Activated naive CD8-positive, alpha-beta T cell treated with anti-CD3 and anti-CD28 coated beads, Interleukin-2, amount 10 ng/mL, durations not matched to agents 7 days and 5 days (primary cell): ENCODE measurements around the gene PRSS21. TPM values are rescaled to one million over a fixed set of nuclear protein-coding genes. Genes with fewer than 3 reads are reported as not detected.
A peak's percentile ranks its signal among the peaks of the same experiment; 100 is the strongest.

Experiments
- ATAC-seq: fragments of 150-1000 bp; cut with Tn5 transposase; one replicate; pipeline ENCODE4 v1.10.0; 2021; ENCODE audit warnings: low read depth, moderate library complexity
- POLR2A ChIA-PET: fragments of 350-600 bp; sonication (Branson Sonifier 250); formaldehyde crosslinking; loops from one replicate; lab custom pipeline; 2021; ENCODE audit warnings: antibody characterized with exemption; lab: Charles Lee
- DNase-seq: peaks from one replicate; pipeline ENCODE4 v3.0.0; 2021
- H3K27ac Mint-ChIP-seq: one replicate; pipeline ENCODE4 v1.8.0; 2022; ENCODE audit warnings: mild to moderate bottlenecking, mixed read lengths
- H3K27me3 Mint-ChIP-seq: one replicate; pipeline ENCODE4 v1.8.0; 2022; ENCODE audit warnings: mild to moderate bottlenecking, moderate library complexity, mixed read lengths
- H3K36me3 Mint-ChIP-seq: one replicate; pipeline ENCODE4 v1.8.0; 2021; ENCODE audit warnings: mild to moderate bottlenecking, mixed read lengths
- H3K4me1 Mint-ChIP-seq: one replicate; pipeline ENCODE4 v1.8.0; 2021; ENCODE audit warnings: mixed read lengths
- H3K4me3 Mint-ChIP-seq: one replicate; pipeline ENCODE4 v1.8.0; 2022; ENCODE audit warnings: mild to moderate bottlenecking, moderate library complexity, mixed read lengths
- H3K9me3 Mint-ChIP-seq: one replicate; pipeline ENCODE4 v1.8.0; 2021; ENCODE audit warnings: mixed read lengths
- total RNA-seq, 2 experiments: library from RNA; stranded (reverse); gene quantifications; one replicate each; pipeline ENCODE4 v1.2.3, GENCODE V29; 2021

The PRSS21 gene, protein sequence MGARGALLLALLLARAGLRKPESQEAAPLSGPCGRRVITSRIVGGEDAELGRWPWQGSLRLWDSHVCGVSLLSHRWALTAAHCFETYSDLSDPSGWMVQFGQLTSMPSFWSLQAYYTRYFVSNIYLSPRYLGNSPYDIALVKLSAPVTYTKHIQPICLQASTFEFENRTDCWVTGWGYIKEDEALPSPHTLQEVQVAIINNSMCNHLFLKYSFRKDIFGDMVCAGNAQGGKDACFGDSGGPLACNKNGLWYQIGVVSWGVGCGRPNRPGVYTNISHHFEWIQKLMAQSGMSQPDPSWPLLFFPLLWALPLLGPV
- total RNA-seq: 1 to 10 TPM; 5.6 to 6.9 TPM

GRCh38 chr16:2816751-2817339 lies at the start of gene PRSS21:
Gene PRSS21 (plus strand): TSS chr16:2817237. CDS start chr16:2817269, 32 bp downstream.
- H3K4me1 Mint-ChIP-seq: no peaks in the 10 kb centered on the region
- peak; percentile 69 for ATAC-seq
- peak within 1 kb of the TSS; percentile 22 for H3K4me3 Mint-ChIP-seq
- no peaks in the 10 kb centered on the region for H3K9me3 Mint-ChIP-seq
- peak; percentile 61 for DNase-seq
- no peaks in the 10 kb centered on the region for H3K36me3 Mint-ChIP-seq
- POLR2A ChIA-PET: interaction anchor here (1.3 kb wide), 1 partner anchor 39 kb away, joined by 3 read pairs; no protein-coding TSS in a partner anchor
- H3K27ac Mint-ChIP-seq: peak within 1 kb of the TSS; percentile 64
- peaks cover 3% of the 10 kb centered on the region for H3K27me3 Mint-ChIP-seq

GRCh38 chr16:2767891-2768290 lies 49.1 kb upstream of the PRSS21 start:
- POLR2A ChIA-PET: interaction anchor here (0.6 to 2.0 kb wide), 2 partner anchors 14 to 28 kb away, joined by 3 to 5 read pairs; no protein-coding TSS in a partner anchor
- Mint-ChIP-seq H3K4me1 (no peaks in the 10 kb centered on the region), H3K36me3 (peaks cover 38% of the 10 kb centered on the region), H3K27ac (no peak overlapping the region), H3K27me3 (no peaks in the 10 kb centered on the region), H3K9me3 (no peaks in the 10 kb centered on the region), H3K4me3 (no peak overlapping the region)
- no peak for DNase-seq
- ATAC-seq: no peak

- Mint-ChIP-seq H3K36me3 (peaks cover 32% of the 10 kb centered on the region), H3K27me3 (no peaks in the 10 kb centered on the region), H3K27ac (no peak overlapping the region), H3K4me3 (no peak overlapping the region), H3K9me3 (no peaks in the 10 kb centered on the region), H3K4me1 (no peaks in the 10 kb centered on the region)
- POLR2A ChIA-PET: interaction anchor here (0.5 to 1.0 kb wide), 2 partner anchors 14 to 15 kb away, joined by 3 to 6 read pairs; no protein-coding TSS in a partner anchor
- DNase-seq (no peak), ATAC-seq (no peak)
Measured at GRCh38 chr16:2768403-2769089, 48.5 kb upstream of the PRSS21 start.

DNA sequence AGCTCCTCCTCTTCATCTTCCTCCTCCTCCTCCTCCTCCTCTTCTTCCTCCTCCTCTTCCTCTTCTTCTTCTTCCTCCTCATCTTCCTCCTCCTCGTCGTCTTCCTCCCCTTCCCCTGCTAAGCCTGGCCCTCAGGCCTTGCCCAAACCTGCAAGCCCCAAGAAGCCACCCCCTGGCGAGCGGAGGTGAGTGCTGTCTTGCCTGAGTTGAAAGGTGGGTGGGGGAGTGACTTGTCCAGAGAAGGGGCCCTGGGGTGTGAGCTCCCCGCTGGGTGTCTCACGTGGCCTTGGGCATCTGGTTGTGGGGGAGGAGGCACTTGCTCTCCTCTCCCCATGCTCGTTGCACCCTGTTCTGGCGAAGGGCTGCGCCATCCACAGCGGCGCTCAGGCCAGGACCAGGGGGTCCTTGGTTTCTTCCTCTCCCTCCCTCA lies 47.9 kb upstream of the PRSS21 start:
- ATAC-seq: no peak

GRCh38 chr16:2769675-2770056 lies 47.4 kb upstream of the PRSS21 start:
- Mint-ChIP-seq H3K4me1 (no peaks in the 10 kb centered on the region), H3K4me3 (no peak overlapping the region), H3K9me3 (no peaks in the 10 kb centered on the region), H3K27me3 (no peaks in the 10 kb centered on the region), H3K36me3 (peaks cover 27% of the 10 kb centered on the region), H3K27ac (no peak overlapping the region)
- DNase-seq (no peak), ATAC-seq (no peak)
- POLR2A ChIA-PET: no interaction called here

More for the DNA sequence above, 47.9 kb upstream of the PRSS21 start:
- no peaks in the 10 kb centered on the region for H3K4me1 Mint-ChIP-seq
- H3K9me3 Mint-ChIP-seq: no peaks in the 10 kb centered on the region
- no peak overlapping the region for H3K4me3 Mint-ChIP-seq
- H3K27me3 Mint-ChIP-seq: no peaks in the 10 kb centered on the region
- H3K36me3 Mint-ChIP-seq: peaks cover 27% of the 10 kb centered on the region
- H3K27ac Mint-ChIP-seq: no peak overlapping the region
- POLR2A ChIA-PET: interaction anchor here (1.0 kb wide), 1 partner anchor 16 kb away, joined by 3 read pairs; no protein-coding TSS in a partner anchor
- DNase-seq: no peak

- Mint-ChIP-seq H3K27me3 (no peaks in the 10 kb centered on the region), H3K4me3 (no peak overlapping the region), H3K9me3 (no peaks in the 10 kb centered on the region), H3K36me3 (peaks cover 27% of the 10 kb centered on the region), H3K27ac (no peak overlapping the region), H3K4me1 (no peaks in the 10 kb centered on the region)
- DNase-seq: no peak
- ATAC-seq: no peak
- POLR2A ChIA-PET: no interaction called here
Measured at GRCh38 chr16:2770057-2770951, 46.7 kb upstream of the PRSS21 start.

- no peak for DNase-seq
- H3K27me3 Mint-ChIP-seq: no peaks in the 10 kb centered on the region
- ATAC-seq: no peak
- H3K9me3 Mint-ChIP-seq: no peaks in the 10 kb centered on the region
- POLR2A ChIA-PET: interaction anchor here (0.6 kb wide), 1 partner anchor 929 kb away, joined by 4 read pairs; no protein-coding TSS in a partner anchor
- H3K4me3 Mint-ChIP-seq: no peak overlapping the region
- peaks cover 23% of the 10 kb centered on the region for H3K36me3 Mint-ChIP-seq
- peaks cover 6% of the 10 kb centered on the region for H3K4me1 Mint-ChIP-seq
- no peak overlapping the region for H3K27ac Mint-ChIP-seq
Measured at GRCh38 chr16:2771496-2772402, 45.3 kb upstream of the PRSS21 start.

DNA sequence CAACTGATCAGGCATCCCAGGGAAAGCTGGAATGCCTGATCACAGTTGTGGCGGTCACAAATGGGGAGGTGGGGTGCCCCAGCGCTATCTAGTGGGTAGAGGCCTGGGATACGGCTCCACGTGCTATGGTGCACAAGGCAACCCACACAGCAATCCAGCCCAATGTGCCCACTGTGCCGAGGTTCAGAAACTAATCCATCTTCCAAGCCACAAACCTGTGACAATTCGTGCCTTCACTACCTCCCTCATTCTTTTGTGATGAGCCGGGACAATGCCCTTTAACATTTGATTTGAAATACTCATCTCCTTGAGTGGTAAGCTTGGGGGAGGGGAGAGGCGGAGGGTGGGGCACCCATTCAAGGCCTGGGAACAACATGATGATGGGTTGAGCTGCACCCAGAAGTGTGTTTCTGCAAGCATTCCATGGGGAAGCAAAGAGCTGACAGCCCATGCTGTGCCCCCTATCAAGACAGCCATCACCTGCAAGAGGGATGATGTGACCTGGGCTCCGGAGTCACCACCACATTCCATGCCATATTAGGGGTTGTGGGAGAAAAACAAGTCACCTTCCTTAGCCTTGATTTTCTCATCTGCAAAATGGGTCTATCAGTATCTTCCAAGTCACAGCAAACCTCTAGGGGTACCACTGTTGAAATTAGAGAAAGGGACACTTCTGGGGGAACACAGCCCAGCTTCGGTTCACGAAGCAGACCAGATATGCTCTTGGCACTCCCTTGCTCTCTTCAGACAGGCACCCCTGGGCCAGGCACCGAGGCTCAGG lies 43.7 kb upstream of the PRSS21 start:
- no peak for ATAC-seq
- H3K4me1 Mint-ChIP-seq: peaks cover 10% of the 10 kb centered on the region
- no peaks in the 10 kb centered on the region for H3K9me3 Mint-ChIP-seq
- H3K27me3 Mint-ChIP-seq: no peaks in the 10 kb centered on the region
- no peak for DNase-seq
- no peak overlapping the region for H3K4me3 Mint-ChIP-seq
- POLR2A ChIA-PET: interaction anchor here (6.1 kb wide), 1 partner anchor 21 kb away, joined by 52 read pairs; the partner anchor contains the start of gene SRRM2
- no peak overlapping the region for H3K27ac Mint-ChIP-seq
- peaks cover 17% of the 10 kb centered on the region for H3K36me3 Mint-ChIP-seq

DNA sequence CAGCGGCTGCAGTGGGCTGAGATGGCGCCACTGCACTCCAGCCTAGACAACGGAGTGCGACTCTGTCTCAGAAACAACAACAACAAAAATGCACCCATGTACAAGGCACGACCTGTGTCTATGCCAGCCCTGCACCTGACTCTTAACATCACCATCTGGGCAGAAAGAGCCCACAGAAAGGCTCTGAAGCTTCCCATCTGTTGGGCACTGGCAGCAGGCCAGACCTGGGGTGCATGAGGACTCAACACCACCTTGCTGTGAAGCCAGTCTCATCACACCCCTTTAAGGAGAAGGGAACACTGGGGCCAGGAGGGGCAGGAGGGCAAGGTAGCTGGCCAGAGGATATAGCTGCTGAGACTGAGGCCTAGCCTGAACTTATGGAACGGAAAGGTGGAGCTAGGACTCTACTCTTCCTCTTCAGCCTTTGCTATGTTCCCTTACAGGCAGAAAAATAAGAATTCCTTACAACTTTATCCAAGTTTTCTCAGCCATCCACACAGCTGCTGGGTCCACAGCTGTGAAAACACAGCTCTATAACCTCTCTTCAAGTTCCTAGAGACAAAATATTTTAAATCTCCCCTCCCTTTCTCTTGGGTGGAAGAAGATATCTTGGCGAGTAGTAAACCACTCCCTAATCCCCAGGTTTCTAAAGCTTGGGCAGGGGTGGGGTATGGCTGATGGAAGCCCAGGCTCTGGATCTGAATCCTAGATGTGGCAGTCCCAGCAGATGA lies 42.7 kb upstream of the PRSS21 start:
- no peaks in the 10 kb centered on the region for H3K9me3 Mint-ChIP-seq
- H3K36me3 Mint-ChIP-seq: peaks cover 13% of the 10 kb centered on the region
- no peak for DNase-seq
- H3K4me1 Mint-ChIP-seq: peaks cover 16% of the 10 kb centered on the region
- no peaks in the 10 kb centered on the region for H3K27me3 Mint-ChIP-seq
- no peak for ATAC-seq
- H3K27ac Mint-ChIP-seq: no peak overlapping the region
- POLR2A ChIA-PET: interaction anchor here (6.1 kb wide), 1 partner anchor 21 kb away, joined by 52 read pairs; the partner anchor contains the start of gene SRRM2
- no peak overlapping the region for H3K4me3 Mint-ChIP-seq

DNA sequence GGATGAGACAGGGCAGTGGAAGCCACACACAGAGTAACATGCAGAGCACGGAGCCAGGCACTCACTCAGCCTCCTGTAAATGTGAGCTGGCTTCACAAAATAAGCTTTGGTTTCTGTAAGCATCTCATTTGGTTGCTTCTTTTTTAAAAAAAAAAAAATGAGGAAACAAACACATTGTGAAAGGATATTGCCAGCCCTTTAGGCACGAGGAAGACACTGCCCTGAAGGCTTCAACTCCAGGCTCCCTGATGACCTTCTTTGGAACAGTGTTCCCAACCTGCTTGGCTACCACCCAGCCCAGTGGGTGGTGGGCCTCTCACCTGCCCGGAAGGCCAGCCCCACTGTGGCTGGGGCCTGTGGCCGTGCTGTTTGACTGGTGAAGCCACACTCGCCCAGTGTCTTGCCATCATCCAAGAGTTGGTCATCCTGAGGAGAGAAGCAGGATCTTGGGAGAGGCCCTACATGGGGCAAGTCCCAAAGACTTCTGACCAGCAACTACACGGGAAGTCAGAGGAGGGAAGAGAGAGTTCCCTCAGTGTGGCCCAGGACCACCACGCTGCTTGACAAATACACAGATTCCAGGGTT lies 41.8 kb upstream of the PRSS21 start:
- Mint-ChIP-seq H3K4me1 (peaks cover 16% of the 10 kb centered on the region), H3K27ac (no peak overlapping the region), H3K9me3 (no peaks in the 10 kb centered on the region), H3K27me3 (no peaks in the 10 kb centered on the region), H3K36me3 (peaks cover 5% of the 10 kb centered on the region), H3K4me3 (no peak overlapping the region)
- POLR2A ChIA-PET: interaction anchor here (1.8 to 6.1 kb wide), 2 partner anchors 17 to 22 kb away, joined by 9 to 52 read pairs; partner anchors contain the start of gene SRRM2
- DNase-seq (no peak), ATAC-seq (no peak)
